D721Med (cell line): Measurements from ENCODE around the gene TTLL11.

Source experiments
- DNase-seq: peaks from one replicate; pipeline ENCODE4 v3.0.0; 2011; ENCODE audit warnings: low spot score; ENCODE audit not compliant: insufficient read length
- FAIRE-seq: peaks from 2 replicates; lab custom pipeline; 2011; peaks lifted over from hg19 to GRCh38; lab: Jason Lieb, UNC
- TF ChIP-seq, protein P1 (sequence below): IDR thresholded peaks from 2 replicates; pipeline ENCODE4 v1.5.1; 2012; ENCODE audit warnings: mild to moderate bottlenecking, control low read depth; ENCODE audit not compliant: insufficient read depth; ENCODE audit errors: missing control alignments

TTLL11 gene

DNA sequence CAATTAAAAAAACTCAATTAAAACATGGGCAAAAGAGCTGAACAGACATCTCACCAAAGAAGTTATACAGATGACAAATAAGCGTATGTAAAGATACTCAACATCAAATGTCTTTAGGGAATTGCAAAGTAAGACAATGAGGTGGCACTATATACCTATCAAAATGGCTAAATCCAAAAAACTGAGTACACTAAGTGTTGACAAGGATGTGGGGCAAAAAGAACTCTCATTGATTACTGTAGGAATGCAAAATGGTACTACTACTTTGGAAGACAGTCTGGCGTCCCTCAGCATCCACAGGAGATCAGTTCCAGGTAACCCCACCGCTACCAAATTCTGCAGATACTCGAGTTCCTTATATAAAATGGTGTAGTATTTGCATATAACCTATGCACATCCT lies 243.6 kb downstream of the TTLL11 start:
- FAIRE-seq = no peak
- DNase-seq = no peak

DNA sequence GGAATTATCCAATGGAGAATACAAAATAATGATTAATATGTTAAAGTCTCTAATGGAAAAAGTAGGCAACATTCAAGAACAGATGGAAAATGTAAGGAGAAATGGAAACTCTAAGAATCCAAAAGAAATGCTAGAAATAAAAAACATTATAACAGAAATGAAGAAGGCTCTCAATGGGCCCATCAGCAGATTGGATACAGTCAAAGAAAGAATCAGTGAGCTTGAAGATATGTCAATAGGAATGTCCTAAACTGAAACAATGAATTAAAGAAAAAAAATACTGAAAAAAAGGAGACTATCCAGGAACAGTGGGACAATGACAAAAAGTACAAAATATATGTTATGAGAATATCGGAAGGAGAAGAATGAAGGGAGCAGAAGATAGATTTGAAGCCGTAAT lies 248.5 kb downstream of the TTLL11 start:
- FAIRE-seq = no peak
- no peak for DNase-seq
- TF ChIP-seq, protein P1, sequence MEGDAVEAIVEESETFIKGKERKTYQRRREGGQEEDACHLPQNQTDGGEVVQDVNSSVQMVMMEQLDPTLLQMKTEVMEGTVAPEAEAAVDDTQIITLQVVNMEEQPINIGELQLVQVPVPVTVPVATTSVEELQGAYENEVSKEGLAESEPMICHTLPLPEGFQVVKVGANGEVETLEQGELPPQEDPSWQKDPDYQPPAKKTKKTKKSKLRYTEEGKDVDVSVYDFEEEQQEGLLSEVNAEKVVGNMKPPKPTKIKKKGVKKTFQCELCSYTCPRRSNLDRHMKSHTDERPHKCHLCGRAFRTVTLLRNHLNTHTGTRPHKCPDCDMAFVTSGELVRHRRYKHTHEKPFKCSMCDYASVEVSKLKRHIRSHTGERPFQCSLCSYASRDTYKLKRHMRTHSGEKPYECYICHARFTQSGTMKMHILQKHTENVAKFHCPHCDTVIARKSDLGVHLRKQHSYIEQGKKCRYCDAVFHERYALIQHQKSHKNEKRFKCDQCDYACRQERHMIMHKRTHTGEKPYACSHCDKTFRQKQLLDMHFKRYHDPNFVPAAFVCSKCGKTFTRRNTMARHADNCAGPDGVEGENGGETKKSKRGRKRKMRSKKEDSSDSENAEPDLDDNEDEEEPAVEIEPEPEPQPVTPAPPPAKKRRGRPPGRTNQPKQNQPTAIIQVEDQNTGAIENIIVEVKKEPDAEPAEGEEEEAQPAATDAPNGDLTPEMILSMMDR = no peak

More for the DNA sequence above, 243.6 kb downstream of the TTLL11 start:
- TF ChIP-seq, protein P1 = no peak

DNA sequence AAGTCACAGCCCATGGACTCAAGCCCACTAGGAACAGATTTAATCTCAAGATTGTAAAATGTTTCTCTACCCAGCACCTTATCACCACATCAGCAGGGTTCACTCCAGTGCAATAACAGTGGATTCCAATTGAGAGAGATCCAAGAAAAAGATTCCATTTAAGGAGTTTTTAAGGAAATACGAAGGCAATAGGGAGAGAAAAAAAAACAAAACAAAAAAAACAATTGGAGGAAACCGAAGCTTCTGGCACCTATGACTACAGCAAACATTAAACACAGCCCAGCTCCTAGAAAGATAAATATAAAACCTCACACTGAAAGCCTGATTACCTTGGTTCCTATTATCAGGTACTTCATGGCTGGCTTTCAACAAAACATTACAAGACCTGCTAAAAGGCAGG lies 249.0 kb downstream of the TTLL11 start:
- FAIRE-seq = no peak
- TF ChIP-seq, protein P1 = no peak
- no peak for DNase-seq

DNA sequence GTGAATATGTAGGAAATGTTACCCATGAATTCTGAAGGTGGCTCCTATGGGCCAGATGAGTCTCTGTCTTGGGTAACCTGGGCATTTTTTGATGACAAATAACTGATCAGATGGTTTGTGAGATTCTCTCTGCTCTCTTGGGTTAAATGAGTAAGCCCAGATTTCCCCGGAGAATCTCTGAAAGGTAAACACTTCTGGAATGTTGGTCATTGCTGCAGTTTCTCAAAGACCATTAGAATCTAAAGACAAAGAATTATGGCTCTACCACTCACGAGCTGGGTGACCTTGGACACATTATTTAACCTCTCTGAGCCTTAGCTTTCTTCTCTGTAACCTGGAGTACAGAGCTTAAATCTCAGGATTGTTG lies 250.5 kb downstream of the TTLL11 start:
- no peak for FAIRE-seq
- TF ChIP-seq, protein P1 = no peak
- DNase-seq = no peak

DNA sequence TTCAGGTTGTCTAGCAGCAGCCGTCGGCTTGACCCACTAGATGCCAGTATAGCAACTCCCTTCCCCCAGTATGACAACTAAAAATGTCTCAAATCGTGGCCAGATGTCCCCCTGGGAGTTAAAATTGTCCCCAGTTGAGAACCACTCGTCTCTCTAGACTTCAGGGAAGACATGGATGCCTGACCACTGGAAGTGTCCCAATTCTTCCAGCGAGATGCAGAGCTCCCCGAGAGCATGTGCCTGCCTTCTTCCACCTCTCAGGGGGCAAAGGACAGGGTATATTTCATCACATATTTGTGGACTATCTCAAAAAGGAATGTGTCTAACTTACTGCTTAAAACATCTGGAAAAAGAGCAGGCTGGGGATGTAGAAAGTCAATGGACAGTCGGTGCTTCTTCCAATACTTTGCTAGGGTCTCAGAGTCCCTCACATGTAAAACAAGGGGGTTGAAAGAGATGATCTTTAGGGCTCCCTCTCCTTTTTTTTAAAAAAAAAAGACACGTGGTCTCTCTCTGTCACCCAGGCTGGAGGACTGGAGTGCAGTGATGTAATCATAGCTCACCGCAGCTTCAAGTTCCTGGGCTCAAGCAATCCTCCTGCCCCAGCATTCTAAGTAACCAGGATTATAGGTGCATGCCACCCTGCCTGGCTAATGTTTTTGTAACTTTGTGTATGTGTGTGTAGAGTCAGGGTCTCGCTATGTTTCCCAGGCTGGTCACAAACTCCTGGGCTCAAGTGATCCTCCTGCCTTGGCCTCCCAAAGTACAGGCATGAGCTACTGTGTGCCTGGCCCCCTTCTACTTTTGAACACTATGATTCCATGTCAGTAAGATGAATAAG lies 251.1 kb downstream of the TTLL11 start:
- no peak for DNase-seq
- TF ChIP-seq, protein P1 = no peak
- FAIRE-seq = no peak

DNA sequence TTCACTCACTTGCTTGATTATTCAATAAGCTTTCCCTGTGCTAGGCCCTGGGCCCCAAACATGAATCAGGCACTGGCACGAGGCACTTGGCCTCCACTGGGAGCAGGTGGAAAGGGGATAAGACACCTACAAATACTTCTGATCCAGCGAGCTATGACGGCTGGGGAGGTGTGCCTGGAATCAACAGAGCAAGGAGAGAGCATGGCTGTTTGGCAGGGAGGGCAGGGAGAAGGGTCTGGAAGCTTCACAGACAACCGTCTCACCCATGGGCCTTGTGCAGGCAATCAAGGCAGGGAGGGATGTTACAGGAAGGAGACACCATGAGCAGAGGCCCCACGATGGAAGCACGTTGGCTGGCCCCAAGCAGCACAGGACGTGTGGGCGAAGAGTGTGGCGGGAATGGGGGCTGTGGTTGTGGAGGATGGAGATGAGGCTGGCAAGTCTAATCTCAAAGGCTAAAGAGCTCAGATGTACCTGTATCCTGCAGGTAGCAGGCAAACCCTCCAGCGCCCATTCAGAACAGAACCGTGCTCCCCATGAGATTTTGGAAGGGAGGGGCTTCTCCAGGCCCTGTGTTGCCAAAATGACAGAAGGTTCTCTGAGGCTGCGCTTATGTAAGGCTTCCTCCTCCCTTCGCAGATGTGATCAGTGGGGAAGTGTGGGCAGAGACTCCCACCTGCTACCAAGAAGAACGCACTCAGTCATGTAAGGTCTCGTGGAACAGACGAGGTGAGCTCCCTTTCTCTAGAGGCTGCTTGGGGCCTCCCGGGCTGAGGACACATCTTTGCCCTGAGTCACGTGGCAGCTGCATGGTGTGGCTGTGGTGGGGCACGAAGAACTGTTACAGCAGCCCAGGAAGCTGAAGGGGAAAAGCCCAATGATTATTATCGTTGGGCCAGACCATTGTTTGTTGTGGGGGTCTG lies 252.0 kb downstream of the TTLL11 start:
- TF ChIP-seq, protein P1 = no peak
- no peak for DNase-seq
- FAIRE-seq = no peak
